Measurements from ENCODE around the gene WDR74.

- TF ChIP-seq GATA2 (IDR thresholded peaks at IDR 0.05; ENCODE audit: low read depth, low read length) (no peak), GATA3 (IDR thresholded peaks at IDR 0.05; ENCODE audit: low read depth, low read length) (no peak)
Measured at GRCh38 chr11:62885137-62885750, 45.9 kb upstream of the WDR74 start.
